Gastroesophageal sphincter (tissue), 3 donors: ENCODE measurements around the gene EPHA7.

Experiments used
- POLR2A ChIP-seq, 2 donors: fragments of 450-650 bp; IDR thresholded peaks; one replicate each; pipeline ENCODE4 v1.6.1; 2017; ENCODE audit warnings: antibody characterized with exemption in 2 of 2, mild to moderate bottlenecking in 2 of 2, moderate library complexity in 1 of 2
- POLR2AphosphoS5 ChIP-seq: sonication (generic); formaldehyde crosslinking; IDR thresholded peaks from one replicate; pipeline ENCODE4 v1.6.1; 2017; ENCODE audit warnings: antibody characterized with exemption
- TF ChIP-seq, protein P1 (sequence below), 4 experiments: fragments of 200-600 bp in 2 of 4; fragments of 450-650 bp in 2 of 4; sonication (generic) in 1 of 4; IDR thresholded peaks; one replicate each; pipeline ENCODE4 v1.5.1; 2017 to 2019; ENCODE audit warnings: antibody characterized with exemption in 4 of 4, mild to moderate bottlenecking in 2 of 4, moderate library complexity in 2 of 4

GRCh38 chr6:93329301-93330000 lies 89.9 kb downstream of the EPHA7 start:
- TF ChIP-seq, protein P1, sequence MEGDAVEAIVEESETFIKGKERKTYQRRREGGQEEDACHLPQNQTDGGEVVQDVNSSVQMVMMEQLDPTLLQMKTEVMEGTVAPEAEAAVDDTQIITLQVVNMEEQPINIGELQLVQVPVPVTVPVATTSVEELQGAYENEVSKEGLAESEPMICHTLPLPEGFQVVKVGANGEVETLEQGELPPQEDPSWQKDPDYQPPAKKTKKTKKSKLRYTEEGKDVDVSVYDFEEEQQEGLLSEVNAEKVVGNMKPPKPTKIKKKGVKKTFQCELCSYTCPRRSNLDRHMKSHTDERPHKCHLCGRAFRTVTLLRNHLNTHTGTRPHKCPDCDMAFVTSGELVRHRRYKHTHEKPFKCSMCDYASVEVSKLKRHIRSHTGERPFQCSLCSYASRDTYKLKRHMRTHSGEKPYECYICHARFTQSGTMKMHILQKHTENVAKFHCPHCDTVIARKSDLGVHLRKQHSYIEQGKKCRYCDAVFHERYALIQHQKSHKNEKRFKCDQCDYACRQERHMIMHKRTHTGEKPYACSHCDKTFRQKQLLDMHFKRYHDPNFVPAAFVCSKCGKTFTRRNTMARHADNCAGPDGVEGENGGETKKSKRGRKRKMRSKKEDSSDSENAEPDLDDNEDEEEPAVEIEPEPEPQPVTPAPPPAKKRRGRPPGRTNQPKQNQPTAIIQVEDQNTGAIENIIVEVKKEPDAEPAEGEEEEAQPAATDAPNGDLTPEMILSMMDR (IDR thresholded peaks at IDR 0.05): no peak
- no peak for TF ChIP-seq POLR2A (IDR thresholded peaks at IDR 0.05)
- TF ChIP-seq POLR2AphosphoS5: no peak
